ENCODE results near the gene RGS19.

RGS19 gene

DNA sequence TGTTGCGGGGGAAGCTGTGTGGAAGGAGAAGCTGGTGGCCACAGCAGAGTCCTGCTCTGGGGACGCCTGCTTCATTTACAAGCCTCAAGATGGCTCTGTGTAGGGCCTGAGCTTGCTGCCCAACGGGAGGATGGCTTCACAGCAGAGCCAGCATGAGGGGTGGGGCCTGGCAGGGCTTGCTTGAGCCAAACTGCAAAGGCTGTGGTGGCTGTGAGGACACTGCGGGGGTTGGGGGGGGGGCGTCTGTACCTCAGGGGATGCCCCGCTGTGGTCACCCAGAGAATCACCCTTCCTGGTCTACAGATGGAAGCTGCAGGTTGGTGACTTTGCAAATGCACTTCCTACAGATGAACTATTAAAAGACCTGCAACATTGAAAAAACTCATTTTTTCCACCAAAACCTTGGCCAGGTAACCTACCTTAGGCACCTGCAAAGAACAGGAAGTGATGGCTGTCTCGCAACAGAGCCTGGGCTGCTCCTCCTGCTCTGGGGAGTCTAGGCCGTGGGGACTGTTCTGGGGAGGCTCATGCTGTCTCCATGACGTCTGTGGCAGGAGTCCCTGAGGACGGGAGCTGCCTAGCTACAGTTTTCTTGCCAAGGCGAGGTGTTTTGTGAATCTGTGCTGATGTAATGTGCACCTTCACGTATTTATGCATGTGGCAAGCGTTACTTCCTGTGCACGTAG, 20.7 kb upstream of the RGS19 start:
- no peak overlapping the region for H3K27ac ChIP-seq
- no peak for TF ChIP-seq Cebpa-rat (IDR thresholded peaks at IDR 0.05)

DNA sequence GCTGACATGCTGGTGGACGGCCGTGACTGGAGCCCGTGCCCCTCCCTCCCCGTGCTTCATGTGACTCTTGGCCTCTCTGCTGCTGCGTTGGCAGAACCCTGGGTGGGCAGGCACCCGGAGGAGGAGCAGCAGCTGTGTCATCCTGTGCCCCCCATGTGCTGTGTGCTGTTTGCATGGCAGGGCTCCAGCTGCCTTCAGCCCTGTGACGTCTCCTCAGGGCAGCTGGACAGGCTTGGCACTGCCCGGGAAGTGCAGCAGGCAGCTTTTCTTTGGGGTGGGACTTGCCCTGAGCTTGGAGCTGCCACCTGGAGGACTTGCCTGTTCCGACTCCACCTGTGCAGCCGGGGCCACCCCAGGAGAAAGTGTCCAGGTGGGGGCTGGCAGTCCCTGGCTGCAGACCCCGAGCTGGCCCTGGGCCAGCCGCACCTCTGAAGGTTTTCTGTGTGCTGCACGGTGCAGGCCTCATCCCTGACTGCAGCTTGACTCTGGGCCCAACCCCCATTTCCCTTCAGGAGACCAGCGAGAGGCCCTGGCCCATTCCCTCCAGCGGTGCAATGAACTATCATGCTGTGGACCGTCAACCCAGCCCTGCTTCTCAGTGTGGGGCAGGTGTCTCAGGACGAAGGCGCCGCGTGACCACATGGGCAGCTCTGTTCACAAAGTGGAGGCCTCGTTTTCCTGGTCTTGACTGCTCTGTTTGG, 19.9 kb upstream of the RGS19 start:
- Histone ChIP-seq H3K27ac (no peak overlapping the region), H3K27me3 (peaks cover 29 to 46% (median 40%) of the 10 kb centered on the region in 11 experiments), H3K9ac (peak overlapping the region in 1 of 11 experiments; percentile 33; a peak in 1 of 22 replicates), H3K36me3 (peaks cover 0 to 30% (median 0%) of the 10 kb centered on the region in 11 experiments; a peak in 10 of 22 replicates), H3K4me1 (peaks cover 4 to 48% (median 39%) of the 10 kb centered on the region in 10 experiments; a peak in 18 of 20 replicates), H3K9me3 (replicated peaks in 1 of 11) (no peaks in the 10 kb centered on the region), H3K4me2 (peak overlapping the region in 8 of 11 experiments; percentile 45 to 88 (median 72); a peak in 16 of 22 replicates), H4K20me1 (peaks cover 0 to 48% (median 13%) of the 10 kb centered on the region in 11 experiments; a peak in 13 of 22 replicates), H3K4me3 (no peak overlapping the region)
- no peak for TF ChIP-seq Cebpa-rat (IDR thresholded peaks at IDR 0.05)

More for the DNA sequence above, 20.7 kb upstream of the RGS19 start:
- H3K4me2 ChIP-seq, result peak overlapping the region in 9 of 11 experiments; percentile 15 to 88 (median 72); a peak in 17 of 22 replicates
- H3K27me3 ChIP-seq, result peaks cover 29 to 46% (median 40%) of the 10 kb centered on the region in 11 experiments
- H3K36me3 ChIP-seq, result peaks cover 0 to 30% (median 0%) of the 10 kb centered on the region in 11 experiments; a peak in 10 of 22 replicates
- H3K4me1 ChIP-seq, result peaks cover 4 to 48% (median 39%) of the 10 kb centered on the region in 10 experiments; a peak in 18 of 20 replicates
- H3K4me3 ChIP-seq, result no peak overlapping the region
- H3K9me3 ChIP-seq (replicated peaks in 1 of 11), result no peaks in the 10 kb centered on the region
- peak overlapping the region in 2 of 11 experiments; percentile 4 to 33; a peak in 3 of 22 replicates for H3K9ac ChIP-seq
- H4K20me1 ChIP-seq, result peaks cover 0 to 49% (median 13%) of the 10 kb centered on the region in 11 experiments; a peak in 13 of 22 replicates

GRCh38 chr20:64098471-64099013, 19.2 kb upstream of the RGS19 start:
- Histone ChIP-seq H3K4me2 (no peak overlapping the region), H3K36me3 (peaks cover 0 to 30% (median 0%) of the 10 kb centered on the region in 11 experiments; a peak in 10 of 22 replicates), H3K27ac (no peak overlapping the region), H3K4me1 (peaks cover 4 to 47% (median 39%) of the 10 kb centered on the region in 10 experiments; a peak in 18 of 20 replicates), H3K9me3 (replicated peaks in 1 of 11) (no peaks in the 10 kb centered on the region), H3K27me3 (peaks cover 29 to 39% (median 34%) of the 10 kb centered on the region in 11 experiments), H4K20me1 (peaks cover 0 to 45% (median 13%) of the 10 kb centered on the region in 11 experiments; a peak in 13 of 22 replicates), H3K4me3 (no peak overlapping the region), H3K9ac (no peak overlapping the region)
- no peak for TF ChIP-seq Cebpa-rat (IDR thresholded peaks at IDR 0.05)

DNA sequence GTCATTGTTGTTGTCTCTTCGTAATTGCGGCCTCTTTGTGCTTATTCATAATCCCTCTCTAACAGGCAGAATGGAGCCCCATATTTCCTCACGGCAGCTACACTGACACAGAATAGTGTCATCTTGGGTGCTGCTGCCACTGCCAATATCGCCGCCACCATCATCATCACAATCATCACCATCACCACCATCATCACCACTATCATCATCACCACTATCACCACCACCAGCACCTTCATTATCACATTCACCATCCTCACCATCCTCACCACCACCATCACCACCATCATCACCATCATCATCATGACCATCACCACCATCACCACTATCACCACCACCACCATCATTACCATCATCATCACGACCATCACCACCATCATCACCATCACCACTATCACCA, 17.2 kb upstream of the RGS19 start:
- H3K36me3 ChIP-seq, result peaks cover 0 to 30% (median 0%) of the 10 kb centered on the region in 11 experiments; a peak in 10 of 22 replicates
- H3K4me3 ChIP-seq, result no peak overlapping the region
- peaks cover 0 to 35% (median 26%) of the 10 kb centered on the region in 10 experiments; a peak in 18 of 20 replicates for H3K4me1 ChIP-seq
- H4K20me1 ChIP-seq, result peaks cover 5 to 45% (median 13%) of the 10 kb centered on the region in 11 experiments; a peak in 16 of 22 replicates
- no peaks in the 10 kb centered on the region for H3K9me3 ChIP-seq (replicated peaks in 1 of 11)
- H3K27me3 ChIP-seq, result peaks cover 9 to 19% (median 14%) of the 10 kb centered on the region in 11 experiments
- no peak overlapping the region for H3K9ac ChIP-seq
- TF ChIP-seq Cebpa-rat (IDR thresholded peaks at IDR 0.05), result no peak
- H3K27ac ChIP-seq, result no peak overlapping the region
- no peak overlapping the region for H3K4me2 ChIP-seq

DNA sequence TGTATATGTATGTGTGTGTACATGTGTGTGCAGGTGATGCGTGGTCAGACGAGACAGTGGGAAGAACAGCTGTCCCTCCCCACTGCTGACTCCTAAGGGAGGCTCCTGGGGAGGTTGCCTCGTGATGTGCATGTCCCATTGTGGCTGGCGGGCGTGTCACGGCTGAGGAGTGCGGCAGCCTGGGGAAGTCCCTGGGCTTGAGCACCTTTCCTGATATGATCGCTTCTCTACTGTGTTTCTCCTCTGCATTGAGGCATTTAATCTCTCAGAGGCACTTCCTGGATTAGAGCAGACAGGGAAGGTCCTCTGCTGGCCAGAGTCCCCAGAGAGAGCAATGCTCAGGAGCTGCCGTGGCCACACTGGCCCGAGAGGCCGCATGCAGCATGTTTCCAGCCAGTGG, 16.6 kb upstream of the RGS19 start:
- Histone ChIP-seq H3K4me3 (no peak overlapping the region), H3K4me2 (no peak overlapping the region), H3K9ac (no peak overlapping the region), H3K4me1 (peaks cover 0 to 29% (median 20%) of the 10 kb centered on the region in 10 experiments; a peak in 16 of 20 replicates), H3K36me3 (peaks cover 0 to 30% (median 0%) of the 10 kb centered on the region in 11 experiments; a peak in 10 of 22 replicates), H3K9me3 (replicated peaks in 1 of 11) (no peaks in the 10 kb centered on the region), H3K27ac (no peak overlapping the region), H3K27me3 (peaks cover 3 to 13% (median 8%) of the 10 kb centered on the region in 11 experiments; a peak in 18 of 22 replicates), H4K20me1 (peaks cover 5 to 43% (median 11%) of the 10 kb centered on the region in 11 experiments; a peak in 14 of 22 replicates)
- TF ChIP-seq Cebpa-rat (IDR thresholded peaks at IDR 0.05), result no peak

GRCh38 chr20:64095455-64095854, 16.1 kb upstream of the RGS19 start:
- H3K9me3 ChIP-seq (replicated peaks in 1 of 11), result no peaks in the 10 kb centered on the region
- H3K9ac ChIP-seq, result no peak overlapping the region
- TF ChIP-seq Cebpa-rat (IDR thresholded peaks at IDR 0.05), result no peak
- no peak overlapping the region for H3K4me3 ChIP-seq
- peaks cover 0 to 24% (median 16%) of the 10 kb centered on the region in 10 experiments; a peak in 16 of 20 replicates for H3K4me1 ChIP-seq
- peaks cover 0 to 41% (median 10%) of the 10 kb centered on the region in 11 experiments; a peak in 13 of 22 replicates for H4K20me1 ChIP-seq
- H3K4me2 ChIP-seq, result no peak overlapping the region
- no peak overlapping the region for H3K27ac ChIP-seq
- peaks cover 0 to 8% (median 4%) of the 10 kb centered on the region in 11 experiments; a peak in 13 of 22 replicates for H3K27me3 ChIP-seq
- peaks cover 0 to 30% (median 0%) of the 10 kb centered on the region in 11 experiments; a peak in 10 of 22 replicates for H3K36me3 ChIP-seq

GRCh38 chr20:64093013-64093503, 13.7 kb upstream of the RGS19 start:
- H3K9me3 ChIP-seq (replicated peaks in 1 of 11), result peaks cover 1 to 4% (median 3%) of the 10 kb centered on the region in 11 experiments
- H3K9ac ChIP-seq, result no peak overlapping the region
- H4K20me1 ChIP-seq, result peaks cover 0 to 41% (median 19%) of the 10 kb centered on the region in 11 experiments; a peak in 15 of 22 replicates
- no peak overlapping the region for H3K27ac ChIP-seq
- peaks cover 0 to 9% (median 2%) of the 10 kb centered on the region in 10 experiments; a peak in 3 of 20 replicates for H3K4me1 ChIP-seq
- no peak for TF ChIP-seq Cebpa-rat (IDR thresholded peaks at IDR 0.05)
- H3K4me3 ChIP-seq, result no peak overlapping the region
- H3K27me3 ChIP-seq, result peaks cover 5 to 17% (median 8%) of the 10 kb centered on the region in 11 experiments; a peak in 16 of 22 replicates
- peak overlapping the region in 1 of 11 experiments; percentile 23; a peak in 1 of 22 replicates for H3K4me2 ChIP-seq
- H3K36me3 ChIP-seq, result peaks cover 0 to 14% (median 0%) of the 10 kb centered on the region in 11 experiments; a peak in 7 of 22 replicates
